HepG2 (cell line): ENCODE data around the gene MMP25. TPM values are rescaled to one million over a fixed set of nuclear protein-coding genes. Genes with fewer than 3 reads are reported as not detected.

Experiments used
- ARNT2 ChIP-seq: sonication (generic); formaldehyde crosslinking; IDR thresholded peaks from 2 replicates; pipeline ENCODE4 v1.8.0; 2022; ENCODE audit warnings: mild to moderate bottlenecking, low read depth, missing genetic modification reagents, moderate library complexity
- ATF6 ChIP-seq: sonication (generic); formaldehyde crosslinking; conservative IDR thresholded peaks from 2 replicates; pipeline ENCODE4 v1.4.0; 2020; ENCODE audit warnings: missing genetic modification reagents
- BCL6 ChIP-seq: IDR thresholded peaks from 2 replicates; pipeline ENCODE4 v1.6.1; 2016; ENCODE audit warnings: missing genetic modification reagents, missing compliant biosample characterization
- CEBPB ChIP-seq: IDR thresholded peaks from 2 replicates; pipeline ENCODE4 v1.6.1; 2011; ENCODE audit warnings: low read depth, low read length, improper control_type of control experiment, borderline replicate concordance
- FOSL1 ChIP-seq: sonication (generic); formaldehyde crosslinking; IDR thresholded peaks from 2 replicates; pipeline ENCODE4 v1.9.0; 2021; ENCODE audit warnings: missing genetic modification reagents, borderline replicate concordance
- GTF3A ChIP-seq: sonication (generic); formaldehyde crosslinking; conservative IDR thresholded peaks from 2 replicates; pipeline ENCODE4 v1.4.0; 2020; ENCODE audit warnings: mild to moderate bottlenecking, missing genetic modification reagents
- HCFC1 ChIP-seq: fragments of 150-350 bp; IDR thresholded peaks from 2 replicates; pipeline ENCODE4 v1.6.1; 2014; ENCODE audit warnings: low read depth, low read length
- NFATC3 ChIP-seq: sonication (generic); formaldehyde crosslinking; IDR thresholded peaks from 2 replicates; pipeline ENCODE4 v1.5.1; 2020; ENCODE audit warnings: mild to moderate bottlenecking, missing genetic modification reagents
- PLRG1 ChIP-seq: fragments of 450-650 bp; conservative IDR thresholded peaks from 2 replicates; pipeline ENCODE4 v1.6.1; 2016
- TFDP2 ChIP-seq: sonication (generic); formaldehyde crosslinking; IDR thresholded peaks from 2 replicates; pipeline ENCODE4 v1.4.0; 2020; ENCODE audit warnings: missing genetic modification reagents
- U2AF1 ChIP-seq: fragments of 200-400 bp; formaldehyde crosslinking; optimal IDR thresholded peaks from 2 replicates; pipeline ENCODE3; 2017; ENCODE audit warnings: mild to moderate bottlenecking, low read depth, low read length
- ZBTB44 ChIP-seq: sonication (generic); formaldehyde crosslinking; IDR thresholded peaks from 2 replicates; pipeline ENCODE4 v1.4.0; 2020; ENCODE audit warnings: missing genetic modification reagents
- ZMYM3 ChIP-seq: sonication (generic); formaldehyde crosslinking; IDR thresholded peaks from 2 replicates; pipeline ENCODE4 v1.5.1; 2020; ENCODE audit warnings: mild to moderate bottlenecking, missing genetic modification reagents
- ZNF251 ChIP-seq: sonication (generic); formaldehyde crosslinking; IDR thresholded peaks from 2 replicates; pipeline ENCODE4 v1.9.0; 2021; ENCODE audit warnings: mild to moderate bottlenecking, missing genetic modification reagents
- ZNF446 ChIP-seq: sonication (generic); formaldehyde crosslinking; IDR thresholded peaks from 2 replicates; pipeline ENCODE4 v1.5.0; 2020; ENCODE audit warnings: mild to moderate bottlenecking, missing genetic modification reagents
- ZNF619 ChIP-seq: sonication (generic); formaldehyde crosslinking; IDR thresholded peaks from 2 replicates; pipeline ENCODE4 v1.4.0; 2020; ENCODE audit warnings: mild to moderate bottlenecking, missing genetic modification reagents
- ZNF709 ChIP-seq: sonication (generic); formaldehyde crosslinking; IDR thresholded peaks from 2 replicates; pipeline ENCODE4 v1.5.0; 2020; ENCODE audit warnings: mild to moderate bottlenecking, missing genetic modification reagents
- polyA plus RNA-seq, 8 experiments: library from polyadenylated mRNA; depleted of rRNA in 3 of 8; stranded (reverse) in 7 of 8; unstranded in 1 of 8; fragments of >200 nt; fragmentation: Illumina TruSeq in 4 of 8; extraction: Trizol in 4 of 8; gene quantifications; 2 replicates each; pipeline versions ENCODE4 v1.2.1 to v1.2.3, GENCODE V29; 2011 to 2016; ENCODE audit warnings: low read depth in 4 of 8, missing spikeins in 1 of 8, mixed read lengths in 1 of 8; ENCODE audit not compliant: insufficient read depth in 1 of 8
- total RNA-seq, 5 experiments: library from RNA; depleted of rRNA; stranded (reverse); fragments of >200 nt; fragmentation: Illumina TruSeq; extraction: Trizol; gene quantifications; 2 replicates each; pipeline ENCODE4 v1.2.3, GENCODE V29; 2016; ENCODE audit warnings: low read depth in 1 of 5
- TF ChIP-seq, protein P1 (sequence below): sonication (generic); formaldehyde crosslinking; IDR thresholded peaks from 2 replicates; pipeline ENCODE4 v1.4.0; 2020; ENCODE audit warnings: mild to moderate bottlenecking, missing genetic modification reagents, borderline replicate concordance
- TF ChIP-seq, protein P2 (sequence below): sonication (generic); formaldehyde crosslinking; IDR thresholded peaks from 2 replicates; pipeline ENCODE4 v1.8.1; 2022; ENCODE audit warnings: low read depth, mild to moderate bottlenecking, missing genetic modification reagents

MMP25 gene
- total and polyA plus RNA-seq, 2 of the 13 experiments (the other 11 are each of a cell fraction or from before 2014, with no cell fraction given), result 0.04 to 0.08 TPM

- no peak for TF ChIP-seq ZMYM3 (CRISPR knock-in tag)
- TF ChIP-seq ZNF251 (CRISPR knock-in tag), result no peak
- no peak for TF ChIP-seq U2AF1
- TF ChIP-seq FOSL1, result no peak
- TF ChIP-seq ZNF446 (CRISPR knock-in tag), result no peak; the same call in 1 of the 2 replicates
- TF ChIP-seq GTF3A (CRISPR knock-in tag), result no peak
- no peak for TF ChIP-seq ARNT2
- TF ChIP-seq CEBPB, result no peak
- TF ChIP-seq NFATC3 (CRISPR knock-in tag), result no peak
- no peak for TF ChIP-seq HCFC1
- TF ChIP-seq ZNF709, result no peak
- TF ChIP-seq TFDP2 (CRISPR knock-in tag), result no peak
- no peak for TF ChIP-seq ZBTB44 (CRISPR knock-in tag)
- no peak for TF ChIP-seq ATF6 (CRISPR knock-in tag)
- TF ChIP-seq PLRG1, result no peak
- no peak for TF ChIP-seq ZNF619 (CRISPR knock-in tag)
- TF ChIP-seq, protein P1, sequence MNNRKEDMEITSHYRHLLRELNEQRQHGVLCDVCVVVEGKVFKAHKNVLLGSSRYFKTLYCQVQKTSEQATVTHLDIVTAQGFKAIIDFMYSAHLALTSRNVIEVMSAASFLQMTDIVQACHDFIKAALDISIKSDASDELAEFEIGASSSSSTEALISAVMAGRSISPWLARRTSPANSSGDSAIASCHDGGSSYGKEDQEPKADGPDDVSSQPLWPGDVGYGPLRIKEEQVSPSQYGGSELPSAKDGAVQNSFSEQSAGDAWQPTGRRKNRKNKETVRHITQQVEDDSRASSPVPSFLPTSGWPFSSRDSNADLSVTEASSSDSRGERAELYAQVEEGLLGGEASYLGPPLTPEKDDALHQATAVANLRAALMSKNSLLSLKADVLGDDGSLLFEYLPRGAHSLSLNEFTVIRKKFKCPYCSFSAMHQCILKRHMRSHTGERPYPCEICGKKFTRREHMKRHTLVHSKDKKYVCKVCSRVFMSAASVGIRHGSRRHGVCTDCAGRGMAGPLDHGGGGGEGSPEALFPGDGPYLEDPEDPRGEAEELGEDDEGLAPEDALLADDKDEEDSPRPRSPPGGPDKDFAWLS, result peak; percentile 45; the same call in 1 of the 2 replicates
- TF ChIP-seq, protein P2, sequence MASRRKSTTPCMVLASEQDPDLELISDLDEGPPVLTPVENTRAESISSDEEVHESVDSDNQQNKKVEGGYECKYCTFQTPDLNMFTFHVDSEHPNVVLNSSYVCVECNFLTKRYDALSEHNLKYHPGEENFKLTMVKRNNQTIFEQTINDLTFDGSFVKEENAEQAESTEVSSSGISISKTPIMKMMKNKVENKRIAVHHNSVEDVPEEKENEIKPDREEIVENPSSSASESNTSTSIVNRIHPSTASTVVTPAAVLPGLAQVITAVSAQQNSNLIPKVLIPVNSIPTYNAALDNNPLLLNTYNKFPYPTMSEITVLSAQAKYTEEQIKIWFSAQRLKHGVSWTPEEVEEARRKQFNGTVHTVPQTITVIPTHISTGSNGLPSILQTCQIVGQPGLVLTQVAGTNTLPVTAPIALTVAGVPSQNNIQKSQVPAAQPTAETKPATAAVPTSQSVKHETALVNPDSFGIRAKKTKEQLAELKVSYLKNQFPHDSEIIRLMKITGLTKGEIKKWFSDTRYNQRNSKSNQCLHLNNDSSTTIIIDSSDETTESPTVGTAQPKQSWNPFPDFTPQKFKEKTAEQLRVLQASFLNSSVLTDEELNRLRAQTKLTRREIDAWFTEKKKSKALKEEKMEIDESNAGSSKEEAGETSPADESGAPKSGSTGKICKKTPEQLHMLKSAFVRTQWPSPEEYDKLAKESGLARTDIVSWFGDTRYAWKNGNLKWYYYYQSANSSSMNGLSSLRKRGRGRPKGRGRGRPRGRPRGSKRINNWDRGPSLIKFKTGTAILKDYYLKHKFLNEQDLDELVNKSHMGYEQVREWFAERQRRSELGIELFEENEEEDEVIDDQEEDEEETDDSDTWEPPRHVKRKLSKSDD (CRISPR knock-in tag), result no peak
- TF ChIP-seq BCL6 (CRISPR knock-in tag), result no peak
These were observed 19.5 kb downstream of the MMP25 start (continued) for GRCh38 chr16:3065742-3066439.
